Globus pallidus (tissue), 1 donor: ENCODE data around the gene FAM237A.

Experiments used
- DNase-seq: peaks from one replicate; pipeline ENCODE4 v3.0.0-alpha.2; 2015; ENCODE audit warnings: low spot score

The FAM237A gene

GRCh38 chr2:206688990-206689389 lies 46.7 kb downstream of the FAM237A start:
- DNase-seq, result no peak

- DNase-seq, result no peak
Measured at GRCh38 chr2:206692971-206693370, 50.7 kb downstream of the FAM237A start.

GRCh38 chr2:206693399-206694137 lies 51.3 kb downstream of the FAM237A start:
- DNase-seq, result peak; percentile 54

GRCh38 chr2:206696910-206697309 lies 54.6 kb downstream of the FAM237A start:
- no peak for DNase-seq

- DNase-seq, result no peak
Measured at GRCh38 chr2:206698811-206699210, 56.5 kb downstream of the FAM237A start.
